GM12874 (cell line): ENCODE measurements around the gene NUDT1.

Experiments used
- CTCF ChIP-seq: IDR thresholded peaks from 2 replicates; pipeline ENCODE4 v1.5.1; 2011; ENCODE audit warnings: low read depth, mild to moderate bottlenecking, control low read depth, low read length, moderate library complexity; ENCODE audit not compliant: insufficient read depth

NUDT1 gene

DNA sequence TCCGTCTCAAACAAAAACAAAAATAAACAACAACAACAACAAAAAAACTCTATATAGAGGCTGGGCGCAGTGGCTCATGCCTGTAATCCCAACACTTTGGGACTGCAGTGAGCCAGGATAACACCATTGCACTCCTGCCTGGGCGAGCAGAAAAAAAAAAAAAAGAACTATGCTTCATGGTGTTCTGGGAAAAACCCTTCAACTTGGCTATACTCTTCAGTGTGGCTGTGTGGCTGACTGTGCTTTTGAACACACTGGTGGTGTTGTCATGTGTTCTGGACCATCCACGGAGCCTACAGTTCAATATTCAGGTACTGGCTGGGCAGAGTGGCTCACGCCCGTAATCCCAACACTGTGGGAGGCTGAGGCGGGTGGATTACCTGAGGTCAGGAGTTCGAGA lies 45.7 kb downstream of the NUDT1 start:
- TF ChIP-seq CTCF: no peak

- TF ChIP-seq CTCF: no peak
Observed at GRCh38 chr7:2288503-2288902, 46.5 kb downstream of the NUDT1 start.

GRCh38 chr7:2289111-2289586 lies 47.1 kb downstream of the NUDT1 start:
- no peak for TF ChIP-seq CTCF

DNA sequence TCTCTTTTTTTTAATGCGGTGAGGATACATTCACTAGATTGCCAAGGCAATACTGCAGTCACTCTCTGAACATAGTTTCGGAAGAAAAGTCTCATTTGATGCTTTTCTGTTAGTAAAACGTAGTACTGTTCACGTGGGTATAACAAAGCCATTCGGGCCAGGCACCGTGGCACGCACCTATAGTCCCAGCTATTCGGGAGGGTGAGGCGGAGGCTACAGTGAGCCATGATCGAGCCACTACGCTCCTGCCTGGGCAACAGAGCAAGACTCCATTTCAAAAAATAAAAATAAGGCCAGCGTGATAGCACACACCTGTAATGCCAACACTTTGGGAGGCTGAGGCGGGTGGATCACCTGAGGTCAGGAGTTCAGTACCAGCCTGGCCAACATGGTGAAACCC lies 47.6 kb downstream of the NUDT1 start:
- TF ChIP-seq CTCF: no peak

GRCh38 chr7:2290877-2291276 lies 48.9 kb downstream of the NUDT1 start:
- TF ChIP-seq CTCF: no peak

DNA sequence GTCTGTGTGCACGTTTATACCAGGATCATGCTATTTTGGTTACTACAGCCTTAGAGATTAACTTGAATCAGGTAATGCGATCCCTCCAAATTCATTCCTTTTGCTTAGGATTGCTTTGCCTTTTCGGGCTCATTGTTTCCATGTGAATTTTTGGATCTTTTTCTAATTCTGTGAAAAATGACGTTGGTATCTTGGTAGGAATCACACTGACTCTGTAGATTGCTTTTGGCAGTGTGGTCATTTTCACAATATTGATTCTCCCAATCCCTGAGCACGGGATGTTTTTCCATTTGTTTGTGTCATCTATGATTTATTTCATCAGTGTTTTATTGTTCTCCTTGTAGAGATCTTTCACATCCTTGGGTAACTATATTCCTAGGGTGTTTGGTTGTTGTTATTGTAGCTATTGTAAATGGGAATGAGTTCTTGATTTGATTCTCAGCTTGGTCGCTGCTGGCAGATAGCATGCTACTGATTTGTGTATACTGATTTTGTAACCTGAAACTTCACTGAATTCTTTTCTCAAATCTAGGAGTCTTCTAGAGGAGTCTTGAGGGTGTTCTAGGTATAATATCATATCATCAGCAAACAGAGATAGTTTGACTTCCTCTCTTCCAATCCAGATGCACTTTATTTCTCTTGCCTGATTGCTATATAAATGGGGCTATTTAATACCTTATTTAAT lies 54.1 kb downstream of the NUDT1 start:
- TF ChIP-seq CTCF: no peak

DNA sequence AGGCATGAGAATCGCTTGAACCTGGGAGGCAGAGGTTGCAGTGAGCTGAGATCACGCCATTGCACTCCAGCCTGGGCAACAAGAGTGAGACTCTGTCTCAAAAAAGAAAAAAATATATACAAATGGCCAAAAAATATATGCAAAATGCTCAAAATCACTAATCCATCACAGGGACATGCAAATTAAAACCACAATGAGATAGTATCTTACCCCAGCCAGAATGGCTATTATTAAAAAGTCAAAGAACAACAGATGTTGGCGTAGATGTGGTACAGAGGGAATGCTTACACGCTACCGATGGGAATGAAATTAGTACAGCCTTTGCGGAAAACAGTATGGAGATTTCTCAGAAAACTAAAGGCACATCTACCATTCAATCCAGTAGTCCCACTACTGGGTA lies 54.8 kb downstream of the NUDT1 start:
- no peak for TF ChIP-seq CTCF
